Measurements from ENCODE around the gene ZNF211. TPM values are rescaled to one million over a fixed set of nuclear protein-coding genes. Genes with fewer than 3 reads are reported as not detected.

ZNF211 gene
- total RNA-seq, 2 experiments from 2014 or later: 7.7 to 8.8 TPM

DNA sequence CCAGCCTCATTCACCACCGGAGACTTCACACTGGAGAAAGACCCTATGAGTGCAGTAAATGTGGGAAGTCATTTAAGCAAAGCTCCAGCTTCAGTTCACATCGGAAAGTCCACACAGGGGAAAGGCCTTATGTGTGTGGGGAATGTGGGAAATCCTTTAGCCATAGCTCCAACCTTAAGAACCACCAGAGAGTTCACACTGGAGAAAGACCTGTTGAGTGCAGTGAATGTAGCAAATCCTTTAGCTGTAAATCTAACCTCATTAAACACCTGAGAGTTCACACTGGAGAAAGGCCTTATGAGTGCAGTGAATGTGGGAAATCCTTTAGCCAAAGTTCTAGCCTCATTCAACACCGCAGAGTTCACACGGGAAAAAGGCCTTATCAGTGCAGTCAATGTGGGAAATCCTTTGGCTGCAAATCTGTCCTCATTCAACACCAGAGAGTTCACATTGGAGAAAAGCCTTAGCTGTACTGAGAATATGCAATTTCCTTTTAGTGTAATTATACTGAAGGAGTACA, 8.8 kb downstream of the ZNF211 start:
- ChIA-PET POLR2A (interaction anchor here (0.8 to 1.3 kb wide), 3 partner anchors 9 to 23 kb away, joined by 3 read pairs; no protein-coding TSS in a partner anchor), CTCF (interaction anchor here (0.6 kb wide), 1 partner anchor 493 kb away, joined by 3 read pairs; no protein-coding TSS in a partner anchor)
- H3K36me3 Mint-ChIP-seq (ENCODE audit: low read depth): peaks cover 76% of the 10 kb centered on the region

DNA sequence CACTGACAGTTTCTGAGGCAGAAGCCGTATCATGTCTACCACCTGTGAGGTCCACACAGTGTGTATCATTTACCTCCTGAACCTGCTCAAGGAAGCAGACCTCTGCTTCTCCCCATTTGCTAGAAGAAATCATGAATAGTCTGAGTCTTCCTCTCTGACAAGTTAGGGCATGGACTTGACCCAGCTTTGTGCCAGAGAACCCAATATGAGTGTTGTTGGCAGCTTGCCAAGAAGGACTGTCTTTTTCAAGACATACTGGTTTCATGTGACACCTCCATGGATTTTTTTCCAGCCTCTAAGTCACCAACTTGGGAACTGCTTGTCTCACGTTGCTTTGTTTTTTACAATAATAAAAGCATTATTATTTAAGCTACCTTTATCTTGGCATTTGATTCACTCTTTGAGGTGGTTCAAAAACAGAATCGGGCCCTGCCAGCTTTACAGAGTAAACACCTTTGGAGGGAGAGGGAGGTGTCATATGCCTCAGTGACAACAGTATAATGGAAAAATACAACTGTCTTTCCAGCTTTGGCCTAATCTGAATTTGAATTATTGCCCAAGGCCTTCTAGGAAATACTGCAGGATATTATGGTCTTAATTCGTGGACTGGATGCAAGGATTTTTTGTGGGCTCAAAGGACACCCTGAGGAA, 9.6 kb downstream of the ZNF211 start:
- no peaks in the 10 kb centered on the region for H3K27me3 Mint-ChIP-seq
- intact Hi-C loops (cut with micrococcal nuclease): no loop called here
- ATAC-seq (no peak), DNase-seq (no peak)
- CTCF ChIA-PET: no interaction called here
- peaks cover 69% of the 10 kb centered on the region for H3K9me3 Mint-ChIP-seq
- H3K4me3 Mint-ChIP-seq: no peak overlapping the region
- H3K36me3 Mint-ChIP-seq (ENCODE audit: low read depth): peaks cover 69% of the 10 kb centered on the region
- TF ChIP-seq, protein P1, sequence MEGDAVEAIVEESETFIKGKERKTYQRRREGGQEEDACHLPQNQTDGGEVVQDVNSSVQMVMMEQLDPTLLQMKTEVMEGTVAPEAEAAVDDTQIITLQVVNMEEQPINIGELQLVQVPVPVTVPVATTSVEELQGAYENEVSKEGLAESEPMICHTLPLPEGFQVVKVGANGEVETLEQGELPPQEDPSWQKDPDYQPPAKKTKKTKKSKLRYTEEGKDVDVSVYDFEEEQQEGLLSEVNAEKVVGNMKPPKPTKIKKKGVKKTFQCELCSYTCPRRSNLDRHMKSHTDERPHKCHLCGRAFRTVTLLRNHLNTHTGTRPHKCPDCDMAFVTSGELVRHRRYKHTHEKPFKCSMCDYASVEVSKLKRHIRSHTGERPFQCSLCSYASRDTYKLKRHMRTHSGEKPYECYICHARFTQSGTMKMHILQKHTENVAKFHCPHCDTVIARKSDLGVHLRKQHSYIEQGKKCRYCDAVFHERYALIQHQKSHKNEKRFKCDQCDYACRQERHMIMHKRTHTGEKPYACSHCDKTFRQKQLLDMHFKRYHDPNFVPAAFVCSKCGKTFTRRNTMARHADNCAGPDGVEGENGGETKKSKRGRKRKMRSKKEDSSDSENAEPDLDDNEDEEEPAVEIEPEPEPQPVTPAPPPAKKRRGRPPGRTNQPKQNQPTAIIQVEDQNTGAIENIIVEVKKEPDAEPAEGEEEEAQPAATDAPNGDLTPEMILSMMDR (IDR thresholded peaks at IDR 0.05): no peak
- H3K27ac Mint-ChIP-seq: no peak overlapping the region
- POLR2A ChIA-PET: interaction anchor here (0.8 to 1.3 kb wide), 2 partner anchors 21 to 22 kb away, joined by 3 read pairs; no protein-coding TSS in a partner anchor
- H3K4me1 Mint-ChIP-seq (ENCODE audit: low read depth): no peaks in the 10 kb centered on the region

More for the DNA sequence above, 8.8 kb downstream of the ZNF211 start:
- no peak for ATAC-seq
- no peak overlapping the region for H3K27ac Mint-ChIP-seq
- H3K27me3 Mint-ChIP-seq: no peaks in the 10 kb centered on the region
- H3K9me3 Mint-ChIP-seq: peaks cover 70% of the 10 kb centered on the region
- intact Hi-C loops (cut with micrococcal nuclease): no loop called here
- H3K4me1 Mint-ChIP-seq (ENCODE audit: low read depth): no peaks in the 10 kb centered on the region
- DNase-seq: no peak
- TF ChIP-seq, protein P1 (IDR thresholded peaks at IDR 0.05): no peak
- H3K4me3 Mint-ChIP-seq: no peak overlapping the region

DNA sequence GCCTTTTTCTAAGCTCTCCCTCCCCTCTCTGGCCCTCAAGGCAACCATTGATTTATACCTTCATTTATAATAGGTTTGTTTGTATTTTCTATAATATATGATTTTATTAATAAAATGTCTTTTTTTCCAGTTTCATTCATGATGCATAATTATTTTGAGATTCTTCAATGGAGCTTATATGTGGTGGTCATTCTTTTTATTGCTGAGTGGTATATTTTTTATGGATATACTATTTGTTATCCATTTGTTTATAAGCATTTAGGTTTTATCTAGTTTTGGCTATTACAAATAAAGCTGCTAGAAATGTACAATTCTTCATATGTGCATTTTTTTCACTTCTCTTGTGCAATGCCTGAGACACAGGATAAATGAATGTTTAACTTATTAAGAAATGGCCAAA, 10.8 kb downstream of the ZNF211 start:
- intact Hi-C loops (cut with micrococcal nuclease): no loop called here
- no peaks in the 10 kb centered on the region for H3K27me3 Mint-ChIP-seq
- TF ChIP-seq, protein P1 (IDR thresholded peaks at IDR 0.05): no peak
- peaks cover 62% of the 10 kb centered on the region for H3K9me3 Mint-ChIP-seq
- H3K4me1 Mint-ChIP-seq (ENCODE audit: low read depth): no peaks in the 10 kb centered on the region
- POLR2A ChIA-PET: interaction anchor here (0.6 kb wide), 1 partner anchor 759 kb away, joined by 3 read pairs; no protein-coding TSS in a partner anchor
- no peak overlapping the region for H3K4me3 Mint-ChIP-seq
- H3K27ac Mint-ChIP-seq: no peak overlapping the region
- ATAC-seq (no peak), DNase-seq (no peak)
- CTCF ChIA-PET: no interaction called here
- H3K36me3 Mint-ChIP-seq (ENCODE audit: low read depth): peaks cover 57% of the 10 kb centered on the region

DNA sequence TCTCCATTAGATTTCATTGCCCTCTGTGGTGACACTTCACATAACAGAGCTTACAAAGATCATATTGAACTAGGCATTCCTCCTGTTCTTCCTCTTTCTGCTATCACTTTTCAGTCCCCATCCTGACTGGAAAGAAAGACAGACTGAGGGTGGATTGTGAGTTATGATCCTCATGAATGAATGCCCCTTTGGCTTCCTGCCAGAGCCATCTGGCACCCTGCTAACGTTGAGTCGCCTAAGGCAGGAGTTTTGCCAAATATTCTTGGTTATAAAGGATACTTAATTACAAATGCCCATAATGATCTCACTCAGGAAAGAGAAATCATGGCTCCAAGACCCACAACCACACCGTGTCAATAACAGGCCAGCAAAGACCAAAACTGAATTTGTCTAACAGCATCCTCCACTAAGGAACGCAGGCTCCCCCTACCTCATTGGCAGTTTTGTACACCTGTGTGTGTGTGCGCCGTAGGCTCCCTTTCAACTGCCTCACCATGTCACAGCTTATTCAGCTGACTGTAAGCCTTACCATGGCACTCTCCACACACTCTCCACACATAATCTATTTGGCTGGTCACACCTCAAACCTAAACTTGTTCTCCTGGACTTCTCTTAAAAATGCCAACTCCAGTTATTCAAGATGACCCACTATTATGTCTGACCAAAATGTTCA, 15.5 kb downstream of the ZNF211 start:
- ChIA-PET POLR2A (no interaction called here), CTCF (no interaction called here)
- no peak for ATAC-seq
- Mint-ChIP-seq H3K4me3 (no peak overlapping the region), H3K27me3 (peaks cover 2% of the 10 kb centered on the region), H3K9me3 (peaks cover 45% of the 10 kb centered on the region), H3K27ac (no peak overlapping the region), H3K36me3 (ENCODE audit: low read depth) (peaks cover 14% of the 10 kb centered on the region), H3K4me1 (ENCODE audit: low read depth) (peaks cover 6% of the 10 kb centered on the region)
- intact Hi-C loops (cut with micrococcal nuclease): no loop called here
- TF ChIP-seq, protein P1 (IDR thresholded peaks at IDR 0.05): no peak
- no peak for DNase-seq

DNA sequence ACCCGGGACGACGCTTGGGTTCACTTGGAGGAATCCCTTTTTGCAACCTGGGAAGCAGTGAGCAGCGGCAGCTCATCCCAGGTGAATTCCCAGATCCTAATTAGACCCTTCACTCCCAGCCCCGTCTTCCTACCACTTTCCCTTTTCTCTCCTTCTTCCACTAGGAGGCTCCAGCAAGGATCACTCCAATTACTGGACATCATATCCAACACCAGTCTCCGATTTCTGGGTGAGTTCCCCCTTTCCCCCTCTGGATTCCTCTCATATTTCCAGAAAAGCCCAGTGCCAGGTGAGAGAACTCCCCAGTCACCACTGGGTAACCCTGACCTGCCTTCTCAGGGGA, 18.7 kb downstream of the ZNF211 start:
- ATAC-seq: no peak
- TF ChIP-seq, protein P1 (IDR thresholded peaks at IDR 0.05): no peak
- no peak overlapping the region for H3K27ac Mint-ChIP-seq
- peaks cover 48% of the 10 kb centered on the region for H3K9me3 Mint-ChIP-seq
- no peak for DNase-seq
- H3K36me3 Mint-ChIP-seq (ENCODE audit: low read depth): peaks cover 13% of the 10 kb centered on the region
- CTCF ChIA-PET: no interaction called here
- H3K4me1 Mint-ChIP-seq (ENCODE audit: low read depth): peaks cover 6% of the 10 kb centered on the region
- H3K4me3 Mint-ChIP-seq: no peak overlapping the region
- H3K27me3 Mint-ChIP-seq: peaks cover 11% of the 10 kb centered on the region
- POLR2A ChIA-PET: interaction anchor here (0.5 to 1.3 kb wide), 2 partner anchors 11 to 1057 kb away, joined by 3 read pairs; partner anchors contain the start of gene ZNF71
- intact Hi-C loops (cut with micrococcal nuclease): no loop called here
